MCF 10A (cell line): ENCODE data around the gene PCED1B. TPM values are rescaled to one million over a fixed set of nuclear protein-coding genes. Genes with fewer than 3 reads are reported as not detected.

Experiments
- BruUV-seq: library from RNA; stranded (reverse); fragments of 400-500 nt; replicated peaks from 2 replicates; lab custom pipeline; 2021; lab: Mats Ljungman, UMichigan
- CTCF ChIA-PET: fragments of 300-600 bp; sonication (Branson Sonifier 250); formaldehyde crosslinking; extraction: SDS; loops from one replicate; lab custom pipeline; 2021; ENCODE audit warnings: antibody characterized with exemption, inconsistent platforms; lab: Yijun Ruan, JAX
- POLR2A ChIA-PET: fragments of 300-600, 350-650 bp; sonication (Branson Sonifier 250); formaldehyde crosslinking; extraction: SDS; loops from one replicate; lab custom pipeline; 2020; ENCODE audit warnings: antibody characterized with exemption, inconsistent platforms; lab: Yijun Ruan, JAX
- DNase-seq: peaks from one replicate; pipeline ENCODE4 v3.0.0-alpha.2; 2018; ENCODE audit not compliant: unreplicated experiment
- H3K27ac Mint-ChIP-seq: one replicate; pipeline ENCODE4 v1.8.0; 2022; ENCODE audit warnings: mild to moderate bottlenecking, low read depth, mixed read lengths; ENCODE audit not compliant: unreplicated experiment
- H3K27me3 Mint-ChIP-seq: one replicate; pipeline ENCODE4 v1.8.0; 2022; ENCODE audit warnings: mixed read lengths; ENCODE audit not compliant: insufficient read depth, unreplicated experiment
- H3K36me3 Mint-ChIP-seq: one replicate; pipeline ENCODE4 v1.8.0; 2022; ENCODE audit warnings: mild to moderate bottlenecking, moderate library complexity, mixed read lengths; ENCODE audit not compliant: insufficient read depth, unreplicated experiment
- H3K4me1 Mint-ChIP-seq: one replicate; pipeline ENCODE4 v1.8.0; 2022; ENCODE audit warnings: mixed read lengths; ENCODE audit not compliant: insufficient read depth, unreplicated experiment
- H3K4me3 Mint-ChIP-seq: one replicate; pipeline ENCODE4 v1.8.0; 2022; ENCODE audit warnings: mild to moderate bottlenecking, moderate library complexity, mixed read lengths; ENCODE audit not compliant: unreplicated experiment
- H3K9me3 Mint-ChIP-seq: one replicate; pipeline ENCODE4 v1.8.0; 2022; ENCODE audit warnings: mixed read lengths; ENCODE audit not compliant: unreplicated experiment
- CTCF ChIP-seq: fragments of 200-600 bp; IDR thresholded peaks from one replicate; pipeline ENCODE4 v1.8.0; 2022; ENCODE audit warnings: antibody characterized with exemption, mild to moderate bottlenecking; ENCODE audit not compliant: unreplicated experiment
- intact Hi-C: fragments of 100-400 bp; cut with micrococcal nuclease; formaldehyde crosslinking; loops from 2 replicates; pipeline ENCODE4 v1.14.1; 2022
- total RNA-seq: library from RNA; stranded (reverse); gene quantifications from 2 replicates; pipeline ENCODE4 v1.2.3, GENCODE V29; 2022

Gene PCED1B
- total RNA-seq, 1 experiment from 2014 or later = 9.6 TPM

GRCh38 chr12:47131011-47131410 is 51.6 kb downstream of the PCED1B start:
- POLR2A ChIA-PET = no interaction called here
- intact Hi-C loops = no loop called here
- no peak overlapping the region for H3K27ac Mint-ChIP-seq
- no peaks in the 10 kb centered on the region for H3K36me3 Mint-ChIP-seq
- no peak for TF ChIP-seq CTCF
- CTCF ChIA-PET = interaction anchor here (1.0 kb wide), 1 partner anchor 51 kb away, joined by 3 read pairs; no protein-coding TSS in a partner anchor
- H3K9me3 Mint-ChIP-seq = no peaks in the 10 kb centered on the region
- no peaks in the 10 kb centered on the region for H3K27me3 Mint-ChIP-seq
- no TSS peak for BruUV-seq
- no peak for DNase-seq
- H3K4me3 Mint-ChIP-seq = no peak overlapping the region
- H3K4me1 Mint-ChIP-seq = peaks cover 11% of the 10 kb centered on the region

- H3K36me3 Mint-ChIP-seq = no peaks in the 10 kb centered on the region
- no peak overlapping the region for H3K27ac Mint-ChIP-seq
- H3K4me3 Mint-ChIP-seq = no peak overlapping the region
- no peaks in the 10 kb centered on the region for H3K27me3 Mint-ChIP-seq
- intact Hi-C loops = no loop called here
- no peak for TF ChIP-seq CTCF
- ChIA-PET POLR2A (no interaction called here), CTCF (interaction anchor here (0.6 kb wide), 1 partner anchor 51 kb away, joined by 3 read pairs; no protein-coding TSS in a partner anchor)
- H3K9me3 Mint-ChIP-seq = peaks cover 2% of the 10 kb centered on the region
- peak; percentile 35 for DNase-seq
- peaks cover 11% of the 10 kb centered on the region for H3K4me1 Mint-ChIP-seq
- no TSS peak for BruUV-seq
These were observed 54.6 kb downstream of the PCED1B start for GRCh38 chr12:47134005-47134404.

GRCh38 chr12:47135578-47135977 is 56.2 kb downstream of the PCED1B start:
- no peak overlapping the region for H3K4me3 Mint-ChIP-seq
- no peaks in the 10 kb centered on the region for H3K27me3 Mint-ChIP-seq
- no peak for DNase-seq
- peaks cover 11% of the 10 kb centered on the region for H3K4me1 Mint-ChIP-seq
- intact Hi-C loops = no loop called here
- H3K9me3 Mint-ChIP-seq = peaks cover 11% of the 10 kb centered on the region
- CTCF ChIA-PET = no interaction called here
- TF ChIP-seq CTCF = no peak
- H3K36me3 Mint-ChIP-seq = no peaks in the 10 kb centered on the region
- no peak overlapping the region for H3K27ac Mint-ChIP-seq
- POLR2A ChIA-PET = interaction anchor here (0.6 kb wide), 1 partner anchor 104 kb away, joined by 3 read pairs; no protein-coding TSS in a partner anchor
- no TSS peak for BruUV-seq

GRCh38 chr12:47139000-47139681 is 59.7 kb downstream of the PCED1B start:
- no peak overlapping the region for H3K27ac Mint-ChIP-seq
- no peaks in the 10 kb centered on the region for H3K36me3 Mint-ChIP-seq
- intact Hi-C loops = no loop called here

More at GRCh38 chr12:47139000-47139681, 59.7 kb downstream of the PCED1B start:
- Mint-ChIP-seq H3K4me3 (no peak overlapping the region), H3K27me3 (no peaks in the 10 kb centered on the region), H3K4me1 (peaks cover 1% of the 10 kb centered on the region), H3K9me3 (peaks cover 20% of the 10 kb centered on the region)
- POLR2A ChIA-PET = no interaction called here
- BruUV-seq = no TSS peak
- CTCF ChIA-PET = interaction anchor here (0.6 kb wide), 2 partner anchors 137 to 196 kb away, joined by 3 to 4 read pairs; no protein-coding TSS in a partner anchor
- DNase-seq = no peak
- TF ChIP-seq CTCF = no peak
